Activated CD8-positive, alpha-beta memory T cell treated with anti-CD3 and anti-CD28 coated beads for 4 hours (primary cell): ENCODE measurements around the gene SPARC.
"Not testable (repeated sequence)": the region's sequence is repeated elsewhere in the genome, so short reads cannot be mapped to it uniquely, and the experiment has no call there.

Experiments used
- DNase-seq, 2 donors: peaks; one replicate each; pipeline ENCODE4 v3.0.0-alpha.2; 2020; ENCODE audit warnings: low read depth in 2 of 2

Gene SPARC

DNA sequence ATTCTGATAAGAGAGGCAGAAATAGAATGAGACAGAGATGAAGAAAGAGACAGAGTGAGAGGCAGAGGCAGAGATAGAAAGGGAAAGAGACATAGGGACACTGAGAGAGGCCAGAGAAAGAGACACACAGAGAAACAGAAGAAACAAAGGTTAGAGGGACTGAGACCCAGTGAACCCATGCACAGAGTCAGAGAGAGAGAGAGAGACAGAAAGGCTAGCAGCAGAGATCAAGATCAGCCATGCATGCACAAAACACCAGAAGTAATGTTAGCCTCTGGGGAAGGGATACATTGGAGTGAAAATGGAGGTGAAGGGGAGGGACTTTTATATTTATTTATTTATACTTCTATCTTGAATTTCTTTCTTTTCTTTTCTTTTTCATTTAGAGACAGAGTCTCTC lies 14.1 kb upstream of the SPARC start:
- no peak for DNase-seq

DNA sequence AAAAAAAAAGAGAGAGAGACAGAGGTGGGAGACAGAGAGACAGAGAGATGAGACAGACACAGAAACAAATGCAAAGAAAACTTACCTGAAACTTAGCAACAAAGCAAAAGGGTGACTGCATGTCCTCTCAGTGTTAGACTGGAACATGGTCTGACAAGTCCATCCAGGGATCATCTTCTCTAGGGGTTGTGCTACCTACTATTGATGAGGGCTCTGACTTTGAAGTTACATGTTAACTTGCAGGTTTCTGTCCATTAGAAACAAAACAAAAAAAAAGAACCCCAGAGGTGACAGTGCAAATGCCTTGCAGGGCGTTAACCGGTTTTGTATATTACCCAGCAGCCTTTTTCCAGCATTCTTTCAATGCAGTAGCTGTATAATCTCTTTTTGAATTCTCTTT lies 13.6 kb upstream of the SPARC start:
- DNase-seq: no peak

GRCh38 chr5:151699071-151699901 lies 12.6 kb upstream of the SPARC start:
- no peak for DNase-seq

DNA sequence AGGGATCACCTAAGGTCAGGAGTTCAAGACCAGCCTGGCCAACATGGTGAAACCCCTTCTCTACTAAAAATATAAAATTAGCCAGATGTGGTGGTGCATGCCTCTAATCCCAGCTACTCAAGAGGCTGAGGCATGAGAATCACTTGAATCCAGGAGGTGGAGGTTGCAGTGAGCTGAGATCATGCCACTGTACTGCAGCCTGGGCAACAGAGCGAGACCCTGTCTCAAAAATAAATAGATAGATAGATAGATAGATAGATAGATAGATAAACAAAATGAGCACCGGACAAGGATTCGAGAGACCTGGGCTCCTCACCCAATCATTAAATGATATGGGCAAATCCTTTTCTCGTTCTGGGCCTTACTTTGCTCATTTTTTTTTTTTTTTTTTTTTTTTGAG lies 11.4 kb upstream of the SPARC start:
- DNase-seq: not testable (repeated sequence)

DNA sequence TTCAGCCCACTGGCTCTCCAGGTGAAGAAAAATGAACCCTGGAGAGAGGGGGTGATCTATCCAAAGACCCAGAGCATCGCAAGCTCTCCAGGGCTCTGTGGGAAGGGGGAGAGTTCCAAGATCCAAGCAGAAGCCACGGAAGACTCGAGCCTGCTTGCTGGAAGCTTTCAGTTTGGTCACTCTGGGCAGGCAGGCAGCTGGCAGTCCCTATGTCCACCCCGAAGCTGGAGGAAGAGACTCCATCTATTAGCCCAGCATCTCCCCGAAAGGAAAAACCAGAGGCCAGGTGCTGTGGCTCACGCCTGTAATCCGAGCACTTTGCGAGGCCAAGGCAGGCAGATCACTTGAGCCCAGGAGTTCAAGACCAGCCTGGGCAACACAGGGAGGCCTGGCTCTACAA lies 10.7 kb upstream of the SPARC start:
- DNase-seq: no peak

- no peak for DNase-seq
These were observed 9.9 kb upstream of the SPARC start for GRCh38 chr5:151696470-151697061.

- DNase-seq: no peak
These were observed 8.7 kb upstream of the SPARC start for GRCh38 chr5:151695464-151695863.

DNA sequence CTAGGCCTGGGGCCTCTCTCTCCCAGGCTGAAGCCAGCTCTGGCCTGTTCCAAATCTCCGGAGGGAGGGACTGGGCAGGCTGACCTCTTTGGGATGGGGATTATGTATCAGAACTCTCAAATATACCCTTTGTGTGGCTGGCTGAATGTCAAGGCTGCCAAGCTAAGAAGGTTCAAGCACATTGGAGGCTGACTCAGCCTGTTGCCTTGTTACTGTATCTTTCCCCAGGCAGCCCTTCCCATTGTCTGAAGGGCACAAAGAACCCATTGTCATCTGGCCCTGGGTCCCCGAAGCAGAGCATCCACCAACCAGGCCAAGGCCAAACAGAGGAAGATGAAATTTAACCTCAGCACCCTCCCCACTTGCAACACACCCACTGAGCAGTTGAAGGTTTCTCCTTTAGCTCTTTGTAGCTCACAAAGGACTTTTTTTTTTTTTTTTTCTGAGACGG lies 7.3 kb upstream of the SPARC start:
- no peak for DNase-seq

GRCh38 chr5:151692312-151692711 lies 5.6 kb upstream of the SPARC start:
- no peak for DNase-seq

DNA sequence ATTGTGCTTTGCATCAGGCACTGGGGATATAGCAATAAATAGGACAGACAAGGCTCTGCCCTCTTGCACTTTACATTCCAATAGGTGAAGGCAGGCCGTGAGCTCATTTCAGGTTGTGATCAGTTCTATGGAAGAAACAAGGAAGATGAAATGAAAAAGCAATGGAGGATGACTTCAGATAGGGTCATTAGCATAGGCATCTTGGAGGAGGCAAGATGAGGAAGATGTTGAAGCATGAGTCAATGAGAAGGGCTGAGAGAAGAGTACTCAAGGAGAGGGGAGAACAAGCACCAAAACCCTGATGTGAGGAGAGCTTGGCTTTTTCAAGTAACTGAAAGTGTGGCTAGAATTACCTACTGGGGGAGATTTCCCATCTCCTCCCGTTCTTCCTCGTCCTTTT lies 5.0 kb upstream of the SPARC start:
- DNase-seq: no peak

DNA sequence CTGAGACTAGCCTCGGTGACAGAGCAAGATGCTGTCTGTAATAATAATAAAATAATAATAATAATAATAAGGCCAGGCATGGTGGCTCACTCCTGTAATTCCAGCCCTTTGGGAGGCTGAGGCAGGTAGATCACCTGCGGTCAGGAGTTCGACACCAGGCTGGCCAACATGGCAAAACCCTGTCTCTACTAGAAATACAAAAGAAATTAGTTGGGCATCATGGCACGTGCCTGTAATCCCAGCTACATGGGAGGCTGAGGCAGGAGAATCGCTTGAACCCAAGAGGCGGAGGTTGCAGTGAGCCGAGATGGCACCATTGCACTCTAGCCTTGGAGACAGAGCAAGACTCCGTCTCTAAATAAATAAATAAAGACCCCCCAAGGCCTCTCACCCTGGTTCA lies 2.9 kb upstream of the SPARC start:
- DNase-seq: not testable (repeated sequence)

DNA sequence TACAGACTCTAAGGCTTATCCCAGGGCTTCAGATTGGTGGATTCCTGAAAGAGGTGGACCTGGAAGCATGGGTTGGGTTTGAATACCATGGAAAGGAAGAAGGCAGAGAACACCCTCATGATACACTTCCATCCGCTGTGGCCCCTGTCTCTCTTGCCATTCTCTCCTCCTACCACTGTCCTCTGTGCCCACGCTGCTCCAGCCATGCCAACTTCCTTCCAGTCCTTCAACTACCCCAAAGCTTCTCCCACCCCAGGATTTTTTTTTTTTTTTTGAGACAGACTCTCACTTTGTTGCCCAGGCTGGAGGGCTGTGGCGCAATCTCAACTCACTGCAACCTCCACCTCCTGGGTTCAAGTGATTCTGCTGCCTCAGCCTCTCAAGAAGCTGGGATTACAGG lies 1.7 kb upstream of the SPARC start:
- no peak for DNase-seq

DNA sequence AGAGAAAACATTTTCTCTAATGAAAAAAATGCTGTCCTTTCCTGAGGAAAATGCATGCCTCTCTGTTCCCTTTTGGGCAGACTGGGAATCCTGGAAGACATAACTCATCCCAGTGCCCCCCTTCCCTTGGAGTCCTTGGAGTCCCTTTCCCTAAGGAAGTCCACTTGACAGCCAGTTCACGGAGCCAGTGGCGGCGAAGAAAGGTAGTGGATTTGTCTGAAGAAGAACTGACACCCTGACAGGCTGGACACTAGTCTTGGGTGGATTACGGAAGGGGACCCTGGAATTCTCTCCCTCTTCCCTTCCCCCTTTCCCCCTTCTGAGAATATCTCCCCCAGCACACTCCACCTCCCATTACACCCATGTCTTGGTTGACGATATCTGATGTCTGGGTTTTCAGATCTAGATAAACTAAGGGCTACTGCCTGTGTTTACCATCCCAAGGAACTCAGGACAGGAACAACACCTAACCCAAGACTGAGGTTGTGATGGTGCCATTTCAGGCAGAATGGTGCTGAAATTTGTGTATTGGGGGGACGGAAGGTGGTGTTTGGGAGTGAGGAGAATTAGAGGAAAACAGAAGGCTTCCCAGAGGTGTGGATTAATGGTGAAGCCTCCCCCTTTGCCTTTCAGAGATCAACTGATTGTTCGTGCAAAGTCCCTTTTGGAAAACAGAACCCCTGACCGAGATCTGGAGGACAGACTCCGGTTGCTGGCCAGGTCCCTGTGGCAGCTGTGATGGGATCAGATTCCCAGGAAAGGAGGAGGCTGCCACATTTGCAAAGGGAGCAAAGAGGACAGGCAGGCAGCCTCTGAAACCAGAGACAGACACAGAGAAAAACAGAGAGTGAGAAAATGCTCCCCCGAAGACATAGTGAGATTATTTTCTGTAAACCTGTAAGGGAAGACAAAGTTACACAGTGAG lies 704 bp downstream of the SPARC start:
- DNase-seq: no peak

GRCh38 chr5:151684690-151685361 lies 1.9 kb downstream of the SPARC start:
- no peak for DNase-seq

DNA sequence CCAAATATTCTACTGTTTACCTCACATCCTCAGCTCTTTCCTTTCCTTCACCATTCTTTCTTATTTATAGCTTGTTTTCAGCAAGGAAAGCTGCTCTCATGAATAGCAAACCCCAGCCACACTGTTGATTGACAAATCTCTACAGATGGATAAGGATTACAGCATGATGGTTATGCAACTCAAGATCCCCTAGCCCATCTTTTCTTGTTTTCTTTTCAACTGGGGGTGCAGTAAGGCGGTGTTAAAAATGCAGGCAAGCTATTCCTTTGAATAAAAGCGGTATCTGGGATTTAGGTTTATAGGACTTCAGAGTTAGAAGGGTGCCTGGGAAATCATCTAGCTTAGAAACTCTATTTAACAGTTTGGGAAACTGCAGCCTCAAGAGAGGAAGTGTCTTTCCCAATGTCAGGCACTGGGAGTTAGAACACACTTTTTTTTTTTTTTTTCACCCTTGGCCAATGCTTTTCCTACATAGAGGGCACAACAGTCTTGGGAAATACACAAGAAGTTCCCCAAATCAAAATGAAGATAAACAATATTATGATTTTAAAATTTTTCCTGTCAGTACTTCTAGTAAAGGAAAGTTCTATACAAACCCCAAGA lies 2.6 kb downstream of the SPARC start:
- DNase-seq: no peak

- no peak for DNase-seq
These were observed 3.3 kb downstream of the SPARC start for GRCh38 chr5:151683444-151683843.

DNA sequence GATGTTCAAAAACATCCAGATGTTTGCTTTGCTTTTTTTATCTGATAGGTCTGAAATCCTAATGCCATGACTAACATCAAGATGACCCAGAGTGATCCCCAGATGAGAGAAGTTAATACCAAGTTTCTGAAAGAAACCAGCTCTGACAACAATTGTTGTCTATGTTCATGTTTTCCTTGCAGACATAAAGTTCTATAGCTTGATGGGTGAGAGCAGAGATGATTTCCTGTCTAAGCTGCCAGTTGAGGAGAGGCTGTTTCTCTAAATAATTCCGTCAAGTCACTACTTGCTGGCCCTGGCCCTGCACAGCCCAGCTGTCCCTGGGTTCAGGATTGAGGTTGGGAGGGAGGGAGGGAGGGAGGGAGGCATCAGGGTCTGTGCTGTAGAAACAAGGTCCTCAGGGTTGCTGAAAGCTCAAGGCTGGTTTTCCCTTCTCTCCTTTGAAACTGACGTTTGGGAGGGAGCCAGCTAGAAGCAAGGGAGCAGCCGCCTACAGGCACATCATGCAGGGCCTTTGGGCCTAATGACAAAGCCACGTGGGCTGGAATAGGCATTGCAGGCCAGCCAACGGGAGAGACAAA lies 3.9 kb downstream of the SPARC start:
- DNase-seq: no peak

GRCh38 chr5:151682240-151682639 lies 4.5 kb downstream of the SPARC start:
- no peak for DNase-seq

- DNase-seq: no peak
These were observed 5.7 kb downstream of the SPARC start for GRCh38 chr5:151680944-151681427.

DNA sequence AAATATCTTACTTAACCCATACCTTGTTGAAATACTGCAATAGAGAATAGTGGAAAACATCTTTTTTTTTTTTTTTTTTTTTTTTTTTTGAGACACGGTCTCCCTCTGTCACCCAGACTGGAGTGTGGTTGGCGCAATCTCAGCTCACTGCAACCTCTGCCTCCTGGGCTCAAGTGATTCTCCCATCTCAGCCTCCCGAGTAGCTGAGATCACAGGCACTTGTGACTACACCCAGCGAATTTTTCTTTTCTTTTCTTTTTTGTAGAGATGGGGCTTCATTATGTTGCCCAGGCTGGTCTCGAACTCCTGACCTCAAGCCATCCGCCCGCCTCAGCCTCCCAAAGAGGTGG lies 6.6 kb downstream of the SPARC start:
- DNase-seq: not testable (repeated sequence)
